CD14-positive monocyte (primary cell): ENCODE results near the gene ATG4C. TPM values are rescaled to one million over a fixed set of nuclear protein-coding genes. Genes with fewer than 3 reads are reported as not detected.

ENCODE experiments used
- DNase-seq, 3 donors: peaks; one replicate each; pipeline ENCODE4 v3.0.0-alpha.2; 2011 to 2022
- H2AFZ ChIP-seq: 2 replicates; pipeline ENCODE4 v1.6.0; 2012; ENCODE audit warnings: mild to moderate bottlenecking, low read depth, low read length, inconsistent platforms; ENCODE audit not compliant: insufficient read depth, poor library complexity, severe bottlenecking
- H3K27ac ChIP-seq, 2 donors: 1 replicate in 1 of 2; 2 replicates in 1 of 2; pipeline ENCODE4 v1.5.1; 2012 to 2013; ENCODE audit warnings: low read length in 2 of 2, control low read depth in 1 of 2, inconsistent platforms in 1 of 2, low read depth in 1 of 2, mild to moderate bottlenecking in 1 of 2
- H3K27me3 ChIP-seq, 2 donors: one replicate each; pipeline versions ENCODE4 v1.6.0 to v1.6.1; 2011 to 2013; ENCODE audit warnings: low read length in 2 of 2; ENCODE audit not compliant: control insufficient read depth in 2 of 2, insufficient read depth in 2 of 2
- H3K36me3 ChIP-seq, 2 donors: replicated peaks in 1 of 2; 1 replicate in 1 of 2; 2 replicates in 1 of 2; pipeline versions ENCODE4 v1.5.1 to v1.6.1; 2012 to 2013; ENCODE audit warnings: low read length in 2 of 2, control low read depth in 1 of 2, inconsistent platforms in 1 of 2, mild to moderate bottlenecking in 1 of 2; ENCODE audit not compliant: insufficient read depth in 2 of 2, control insufficient read depth in 1 of 2
- H3K4me1 ChIP-seq, 2 donors: 1 replicate in 1 of 2; 2 replicates in 1 of 2; pipeline versions ENCODE4 v1.5.1 to v1.6.1; 2012 to 2013; ENCODE audit warnings: low read length in 2 of 2, control low read depth in 1 of 2, inconsistent platforms in 1 of 2, mild to moderate bottlenecking in 1 of 2, moderate library complexity in 1 of 2; ENCODE audit not compliant: insufficient read depth in 2 of 2, control insufficient read depth in 1 of 2
- H3K4me2 ChIP-seq: replicated peaks from 2 replicates; pipeline ENCODE3; 2012; ENCODE audit warnings: low read length, moderate library complexity, mild to moderate bottlenecking; ENCODE audit not compliant: poor library complexity, severe bottlenecking; ENCODE audit errors: extremely low read depth
- H3K4me3 ChIP-seq, 3 experiments: fragments of 200-600 bp in 1 of 3; sonication (generic) in 1 of 3; replicated peaks in 1 of 3; 1 replicate in 2 of 3; 2 replicates in 1 of 3; pipeline ENCODE4 v1.5.1; 2011 to 2013; ENCODE audit warnings: low read length in 3 of 3, mild to moderate bottlenecking in 3 of 3, control low read depth in 2 of 3, low read depth in 2 of 3, inconsistent platforms in 1 of 3, moderate library complexity in 1 of 3
- H3K79me2 ChIP-seq: 2 replicates; pipeline ENCODE4 v1.6.0; 2012; ENCODE audit warnings: mild to moderate bottlenecking, control low read depth, inconsistent platforms, low read length, moderate library complexity; ENCODE audit not compliant: insufficient read depth
- H3K9ac ChIP-seq: 2 replicates; pipeline ENCODE4 v1.6.0; 2017; ENCODE audit warnings: low read length, mild to moderate bottlenecking; ENCODE audit not compliant: insufficient read depth, poor library complexity, severe bottlenecking
- H3K9me3 ChIP-seq, 2 donors: replicated peaks in 1 of 2; 1 replicate in 1 of 2; 2 replicates in 1 of 2; pipeline versions ENCODE4 v1.5.1 to v1.6.1; 2012 to 2013; ENCODE audit warnings: low read length in 2 of 2, control low read depth in 1 of 2; ENCODE audit not compliant: control insufficient read depth in 1 of 2, insufficient read depth in 1 of 2
- H4K20me1 ChIP-seq: 2 replicates; pipeline ENCODE4 v1.6.0; 2012; ENCODE audit warnings: mild to moderate bottlenecking, low read length, control low read depth, moderate library complexity; ENCODE audit not compliant: insufficient read depth
- H3K27ac Mint-ChIP-seq, 7 donors: one replicate each; pipeline ENCODE4 v1.8.0; 2020; ENCODE audit warnings: mild to moderate bottlenecking in 7 of 7, mixed read lengths in 7 of 7, moderate library complexity in 6 of 7, inconsistent platforms in 2 of 7
- H3K27me3 Mint-ChIP-seq, 3 donors: one replicate each; pipeline ENCODE4 v1.8.0; 2021 to 2022; ENCODE audit warnings: low read depth in 3 of 3, mild to moderate bottlenecking in 3 of 3, mixed read lengths in 3 of 3, moderate library complexity in 3 of 3, inconsistent platforms in 1 of 3
- H3K36me3 Mint-ChIP-seq, 2 donors: one replicate each; pipeline ENCODE4 v1.8.0; 2020; ENCODE audit warnings: mixed read lengths in 2 of 2, inconsistent platforms in 1 of 2, mild to moderate bottlenecking in 1 of 2
- H3K4me1 Mint-ChIP-seq: one replicate; pipeline ENCODE4 v1.8.0; 2020; ENCODE audit warnings: mild to moderate bottlenecking, mixed read lengths
- H3K4me3 Mint-ChIP-seq, 2 donors: one replicate each; pipeline ENCODE4 v1.8.0; 2020; ENCODE audit warnings: mild to moderate bottlenecking in 2 of 2, mixed read lengths in 2 of 2, moderate library complexity in 1 of 2
- H3K9me3 Mint-ChIP-seq, 7 donors: one replicate each; pipeline ENCODE4 v1.8.0; 2020 to 2022; ENCODE audit warnings: mixed read lengths in 7 of 7, mild to moderate bottlenecking in 6 of 7, moderate library complexity in 6 of 7, inconsistent platforms in 2 of 7
- WGBS: methylation state at CpG from one replicate; pipeline ENCODE4 v1.1.5; 2013; ENCODE audit warnings: missing lambda C conversion rate; ENCODE audit not compliant: insufficient coverage; 5-methylcytosine and 5-hydroxymethylcytosine counted together
- intact Hi-C, 2 donors: fragments of 100-400 bp; cut with micrococcal nuclease; formaldehyde crosslinking; loops; one replicate each; pipeline versions ENCODE4 v1.15.0 to v1.15.1; 2023
- polyA plus RNA-seq, 3 donors: library from polyadenylated mRNA; depleted of rRNA in 1 of 3; unstranded in 2 of 3; stranded (reverse) in 1 of 3; fragments of 300-500 nt in 2 of 3; fragments of >200 nt in 1 of 3; fragmentation: Illumina TruSeq in 2 of 3; gene quantifications; 1 replicate in 2 of 3; 2 replicates in 1 of 3; pipeline ENCODE4 v1.2.3, GENCODE V29; 2012 to 2021
- TF ChIP-seq, protein P1 (sequence below): fragments of 200-600 bp; IDR thresholded peaks from one replicate; pipeline ENCODE4 v1.8.0; 2022; ENCODE audit warnings: antibody characterized with exemption, mild to moderate bottlenecking

Gene ATG4C
- polyA plus RNA-seq, 3 donors: 5.7 to 19.1 (median 17.5) TPM

DNA sequence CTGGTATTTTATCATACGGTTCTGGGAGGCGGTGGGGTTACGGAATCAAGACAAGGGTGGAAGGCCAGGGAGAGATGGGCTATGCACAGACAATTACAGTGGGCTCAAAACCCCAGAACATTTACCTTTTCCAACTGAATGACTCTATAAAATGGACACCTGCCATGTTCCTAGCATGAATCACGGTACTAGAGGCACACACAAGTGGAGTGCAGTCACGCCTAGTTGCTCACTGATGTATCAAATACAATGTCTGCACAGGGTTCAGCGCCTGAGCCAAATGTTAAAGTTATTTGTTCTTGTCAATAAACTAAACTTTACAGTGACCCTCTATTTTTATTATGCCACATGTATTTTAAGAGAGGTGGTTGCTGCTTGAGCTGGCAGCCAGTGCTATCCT, 121.4 kb downstream of the ATG4C start:
- H3K9me3 Mint-ChIP-seq: no peaks in the 10 kb centered on the region
- H3K4me2 ChIP-seq: no peak overlapping the region
- TF ChIP-seq, protein P1, sequence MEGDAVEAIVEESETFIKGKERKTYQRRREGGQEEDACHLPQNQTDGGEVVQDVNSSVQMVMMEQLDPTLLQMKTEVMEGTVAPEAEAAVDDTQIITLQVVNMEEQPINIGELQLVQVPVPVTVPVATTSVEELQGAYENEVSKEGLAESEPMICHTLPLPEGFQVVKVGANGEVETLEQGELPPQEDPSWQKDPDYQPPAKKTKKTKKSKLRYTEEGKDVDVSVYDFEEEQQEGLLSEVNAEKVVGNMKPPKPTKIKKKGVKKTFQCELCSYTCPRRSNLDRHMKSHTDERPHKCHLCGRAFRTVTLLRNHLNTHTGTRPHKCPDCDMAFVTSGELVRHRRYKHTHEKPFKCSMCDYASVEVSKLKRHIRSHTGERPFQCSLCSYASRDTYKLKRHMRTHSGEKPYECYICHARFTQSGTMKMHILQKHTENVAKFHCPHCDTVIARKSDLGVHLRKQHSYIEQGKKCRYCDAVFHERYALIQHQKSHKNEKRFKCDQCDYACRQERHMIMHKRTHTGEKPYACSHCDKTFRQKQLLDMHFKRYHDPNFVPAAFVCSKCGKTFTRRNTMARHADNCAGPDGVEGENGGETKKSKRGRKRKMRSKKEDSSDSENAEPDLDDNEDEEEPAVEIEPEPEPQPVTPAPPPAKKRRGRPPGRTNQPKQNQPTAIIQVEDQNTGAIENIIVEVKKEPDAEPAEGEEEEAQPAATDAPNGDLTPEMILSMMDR: no peak
- H2AFZ ChIP-seq: no peak overlapping the region
- DNase-seq: no peak
- 90% methylated on average over 2 of the region's 6 CpGs for WGBS
- H3K9ac ChIP-seq: no peak overlapping the region
- no peaks in the 10 kb centered on the region for H3K36me3 Mint-ChIP-seq
- H3K4me1 Mint-ChIP-seq: no peaks in the 10 kb centered on the region
- no peaks in the 10 kb centered on the region for H3K36me3 ChIP-seq
- H3K79me2 ChIP-seq: no peaks in the 10 kb centered on the region
- no peak overlapping the region for H3K4me3 Mint-ChIP-seq
- peaks cover 0 to 7% (median 6%) of the 10 kb centered on the region in 3 donors for H3K27me3 Mint-ChIP-seq
- peaks cover 0 to 6% of the 10 kb centered on the region in 2 donors for H3K27me3 ChIP-seq
- no peaks in the 10 kb centered on the region for H3K4me1 ChIP-seq
- no peaks in the 10 kb centered on the region for H4K20me1 ChIP-seq
- H3K27ac ChIP-seq: no peak overlapping the region
- H3K9me3 ChIP-seq: no peaks in the 10 kb centered on the region
- no peak overlapping the region for H3K4me3 ChIP-seq
- H3K27ac Mint-ChIP-seq: no peak overlapping the region
- intact Hi-C loops: no loop called here

DNA sequence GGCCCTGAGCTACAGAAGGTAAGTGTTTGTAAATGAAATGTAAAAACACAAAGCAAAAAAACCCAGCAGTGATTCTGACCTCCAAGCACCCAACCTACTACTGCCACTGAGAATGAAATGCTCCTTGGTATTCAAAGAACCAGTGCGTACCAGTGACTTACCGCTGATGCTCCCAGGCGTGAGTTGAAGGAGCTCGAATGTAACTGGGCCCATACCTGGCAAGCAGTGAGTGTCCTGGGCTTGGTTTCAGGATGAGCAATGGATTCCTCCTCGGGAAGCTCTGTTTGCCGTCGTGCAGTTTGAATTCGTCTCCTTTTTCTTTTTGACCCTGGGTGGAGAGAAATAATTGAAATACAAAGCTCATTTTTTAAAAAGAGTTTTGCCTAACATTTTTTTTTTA, 121.9 kb downstream of the ATG4C start:
- DNase-seq: no peak
- H3K27ac Mint-ChIP-seq: no peak overlapping the region
- H3K4me2 ChIP-seq: no peak overlapping the region
- no peaks in the 10 kb centered on the region for H3K9me3 ChIP-seq
- WGBS: 100% methylated on average over 4 of the region's 8 CpGs
- H3K4me1 ChIP-seq: no peaks in the 10 kb centered on the region
- intact Hi-C loops: no loop called here
- no peak overlapping the region for H3K4me3 Mint-ChIP-seq
- no peaks in the 10 kb centered on the region for H3K36me3 Mint-ChIP-seq
- H4K20me1 ChIP-seq: no peaks in the 10 kb centered on the region
- H3K4me3 ChIP-seq: no peak overlapping the region
- H3K4me1 Mint-ChIP-seq: no peaks in the 10 kb centered on the region
- no peak overlapping the region for H3K27ac ChIP-seq
- no peak overlapping the region for H3K9ac ChIP-seq
- H3K9me3 Mint-ChIP-seq: no peaks in the 10 kb centered on the region
- no peak overlapping the region for H2AFZ ChIP-seq
- TF ChIP-seq, protein P1: no peak
- H3K27me3 ChIP-seq: peaks cover 0 to 6% of the 10 kb centered on the region in 2 donors
- H3K79me2 ChIP-seq: no peaks in the 10 kb centered on the region
- H3K36me3 ChIP-seq: no peaks in the 10 kb centered on the region
- peaks cover 3 to 7% (median 6%) of the 10 kb centered on the region in 3 donors for H3K27me3 Mint-ChIP-seq
